ENCODE results near the gene SLC44A4.
A peak's percentile ranks its signal among the peaks of the same experiment; 100 is the strongest.
"Not testable (repeated sequence)": the region's sequence is repeated elsewhere in the genome, so short reads cannot be mapped to it uniquely, and the experiment has no call there.

The SLC44A4 gene

DNA sequence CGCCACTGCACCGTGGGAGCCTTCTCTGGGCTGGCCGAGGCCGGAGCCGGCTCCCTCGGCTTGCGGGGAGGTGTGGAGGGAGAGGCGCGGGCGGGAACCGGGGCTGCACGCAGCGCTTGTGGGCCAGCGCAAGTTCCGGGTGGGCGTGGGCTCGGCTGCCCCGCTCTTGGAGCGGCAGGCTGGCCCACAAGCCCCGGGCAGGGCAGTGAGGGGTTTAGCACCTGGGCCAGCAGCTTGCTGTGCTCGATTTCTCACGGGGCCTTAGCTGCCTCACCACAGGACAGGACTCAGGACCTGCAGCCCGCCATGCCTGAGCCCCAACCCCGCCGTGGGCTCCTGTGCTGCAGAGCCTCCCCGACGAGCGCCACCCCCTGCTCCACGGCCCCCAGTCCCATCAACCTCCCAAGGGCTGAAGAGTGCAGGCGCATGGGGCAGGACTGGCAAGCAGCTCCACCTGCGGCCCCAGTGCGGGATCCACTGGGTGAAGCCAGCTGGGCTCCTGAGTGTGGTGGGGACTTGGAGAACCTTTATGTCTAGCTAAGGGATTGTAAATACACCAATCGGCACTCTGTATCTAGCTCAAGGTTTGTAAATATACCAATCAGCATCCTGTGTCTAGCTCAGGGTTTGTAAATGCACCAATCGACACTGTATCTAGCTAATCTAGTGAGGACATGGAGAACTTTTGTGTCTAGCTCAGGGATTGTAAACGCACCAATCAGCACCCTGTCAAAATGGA, 26.6 kb downstream of the SLC44A4 start:
- DNase-seq = not testable (repeated sequence)

DNA sequence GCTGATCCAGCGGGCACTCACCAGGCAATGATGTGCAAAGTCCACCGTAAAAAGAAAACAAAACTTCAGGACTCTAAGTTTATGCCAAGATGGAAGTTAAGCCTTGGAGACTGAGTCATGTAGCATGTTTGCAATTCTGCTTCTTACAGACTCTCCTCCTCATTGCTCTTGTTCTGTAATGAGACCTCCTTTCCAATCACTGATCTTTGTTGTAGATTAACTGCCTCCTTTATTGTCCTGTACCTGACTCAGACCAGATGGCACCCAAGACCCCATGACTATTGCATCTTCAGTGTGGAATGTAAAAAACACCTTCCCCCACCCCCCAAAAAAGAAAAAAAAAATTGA, 27.3 kb downstream of the SLC44A4 start:
- no peak for DNase-seq

DNA sequence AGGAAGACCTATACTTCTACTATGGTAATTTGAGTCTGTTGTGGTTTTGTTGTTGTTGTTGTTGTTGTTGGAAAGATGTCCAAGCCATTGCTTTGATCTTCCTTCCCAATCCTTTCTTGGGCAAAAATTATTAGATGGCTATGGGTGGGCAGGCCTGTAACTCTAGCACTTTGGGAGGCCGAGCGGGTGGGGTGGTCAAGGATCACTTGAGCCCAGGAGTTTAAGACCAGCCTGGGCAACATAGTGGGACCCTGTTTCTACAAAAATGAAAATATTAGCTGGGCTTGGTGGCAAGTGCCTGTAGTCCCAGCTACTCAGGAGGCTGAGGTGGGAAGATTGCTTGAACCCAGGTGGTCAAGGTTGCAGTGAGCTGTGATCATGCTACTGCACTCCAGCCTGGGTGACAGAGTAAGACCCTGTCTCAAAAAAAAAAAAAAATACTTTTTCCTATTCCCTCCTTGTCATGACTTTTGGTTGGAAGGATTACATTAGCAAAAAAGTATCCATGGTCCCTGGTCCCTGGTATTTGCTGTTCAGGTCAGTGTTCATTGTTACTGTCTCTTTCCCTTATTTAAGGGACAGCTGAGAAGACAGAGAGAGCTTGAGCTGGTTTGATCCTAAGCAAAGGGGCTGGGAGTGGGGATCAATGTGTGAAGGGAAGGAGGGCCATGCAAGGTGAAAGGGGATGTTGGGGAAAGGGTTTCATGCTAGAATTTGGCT, 27.9 kb downstream of the SLC44A4 start:
- DNase-seq = no peak

- DNase-seq = no peak
Measured at GRCh38 chr6:31847276-31847978, 31.4 kb downstream of the SLC44A4 start.

GRCh38 chr6:31844507-31844906, 34.3 kb downstream of the SLC44A4 start:
- no peak for DNase-seq

GRCh38 chr6:31842053-31842452, 36.7 kb downstream of the SLC44A4 start:
- DNase-seq = no peak

- DNase-seq = not testable (repeated sequence)
Measured at GRCh38 chr6:31839779-31840126, 39.0 kb downstream of the SLC44A4 start.

DNA sequence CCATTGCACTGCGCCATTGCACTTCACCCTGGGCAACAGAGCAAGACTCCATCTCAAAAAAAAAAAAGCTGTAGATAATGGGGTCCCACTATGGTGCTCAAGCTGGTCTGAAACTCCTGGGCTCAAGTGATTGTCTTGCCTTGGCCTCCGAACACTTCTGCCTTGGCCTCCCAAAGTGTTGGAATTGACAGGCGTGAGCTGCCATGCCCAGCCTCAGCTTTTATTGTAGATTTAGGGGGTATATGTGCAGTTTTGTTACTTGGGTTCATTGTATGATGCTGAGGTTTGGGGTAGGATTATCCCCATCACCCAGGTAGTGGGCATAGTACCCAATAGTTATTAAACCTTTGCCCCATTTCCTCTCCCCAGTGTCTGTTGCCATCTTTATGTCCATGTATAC, 39.8 kb downstream of the SLC44A4 start:
- no peak for DNase-seq

- DNase-seq = not testable (repeated sequence)
Measured at GRCh38 chr6:31838114-31838553, 40.7 kb downstream of the SLC44A4 start.

DNA sequence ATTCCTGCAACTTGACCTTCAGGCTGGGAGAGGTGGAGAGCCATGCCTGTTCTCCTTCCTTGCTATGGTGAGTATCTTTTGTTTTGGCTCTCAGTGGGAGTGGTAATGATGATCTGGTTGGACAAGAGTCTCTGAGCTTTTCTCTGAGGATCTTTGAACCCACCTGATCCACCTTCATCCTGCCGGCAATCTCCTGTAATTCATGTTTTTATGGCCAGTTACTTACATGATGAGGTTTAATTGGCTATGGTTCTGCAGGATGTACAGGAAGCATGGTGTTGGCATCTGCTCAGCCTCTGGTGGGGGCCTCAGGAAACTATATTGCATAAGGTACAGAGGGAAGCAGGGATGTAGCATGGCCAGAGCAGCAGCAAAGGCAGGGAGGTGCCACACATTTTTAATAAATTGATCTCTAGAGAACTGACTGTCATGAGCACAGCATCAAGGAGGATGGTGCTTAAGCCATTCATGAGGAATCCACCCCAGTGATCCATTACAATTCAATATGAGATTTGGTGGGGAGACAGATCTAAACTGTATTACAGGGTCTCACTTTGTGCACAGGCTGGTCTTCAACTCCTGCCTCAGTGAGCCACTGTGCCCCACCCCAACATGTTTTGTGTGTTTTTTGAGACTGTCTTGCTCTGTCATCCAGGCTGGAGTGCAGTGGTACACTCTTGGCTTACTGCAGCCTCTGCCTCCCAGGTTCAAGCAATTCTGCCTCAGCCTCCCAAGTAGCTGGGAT, 41.3 kb downstream of the SLC44A4 start:
- DNase-seq = no peak

- no peak for DNase-seq
Measured at GRCh38 chr6:31836474-31837368, 42.1 kb downstream of the SLC44A4 start.

GRCh38 chr6:31836047-31836473, 42.7 kb downstream of the SLC44A4 start:
- DNase-seq = no peak

DNA sequence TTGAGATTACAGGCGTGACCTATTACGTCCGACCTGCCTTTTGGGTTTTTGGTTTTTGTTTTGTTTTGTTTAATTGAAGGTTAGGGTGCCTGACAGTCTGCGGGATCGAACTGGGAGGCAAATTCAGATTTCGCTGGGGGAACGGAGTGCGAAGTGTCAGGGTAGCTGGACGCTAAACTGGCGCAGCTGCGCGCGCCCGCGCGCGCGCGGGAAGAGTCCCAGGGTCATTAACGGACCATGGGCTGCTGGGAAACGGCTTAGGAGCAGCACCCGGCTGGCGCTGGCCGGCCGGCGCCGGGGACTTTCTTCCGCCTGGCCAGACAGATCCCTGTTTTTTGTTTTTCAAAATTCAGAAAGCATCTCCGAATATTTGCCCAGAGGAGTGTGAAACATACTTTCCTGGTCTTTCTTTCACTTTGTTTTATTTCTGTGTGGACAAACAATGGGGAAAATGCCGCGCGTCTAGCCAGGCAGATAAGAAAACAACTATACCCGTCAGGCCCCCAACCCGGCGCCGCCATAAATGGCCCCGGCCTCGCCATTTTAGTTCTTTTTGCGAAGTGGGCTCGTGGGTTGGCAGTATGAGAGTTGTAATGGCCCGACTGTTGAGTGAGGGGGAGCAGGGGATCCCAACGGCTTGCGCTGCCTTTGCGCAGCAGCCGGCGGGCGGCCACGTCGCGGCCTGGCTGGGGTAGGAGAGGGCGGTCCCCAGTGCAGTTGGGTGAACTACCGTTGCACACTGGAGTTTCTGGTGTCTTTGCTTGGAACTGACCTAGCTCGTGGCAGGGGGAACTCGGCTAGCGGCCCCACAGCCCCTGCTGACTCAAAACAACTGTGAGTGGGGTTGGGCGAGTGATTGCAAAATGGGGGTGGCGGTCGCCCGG, 44.2 kb downstream of the SLC44A4 start:
- DNase-seq = peak; percentile 83 to 87

- no peak for DNase-seq
Measured at GRCh38 chr6:31831350-31832215, 47.2 kb downstream of the SLC44A4 start.

- DNase-seq = no peak
Measured at GRCh38 chr6:31830886-31831335, 47.9 kb downstream of the SLC44A4 start.

- peak in 1 of 2 donors; percentile 82 for DNase-seq
Measured at GRCh38 chr6:31829633-31830283, 49.0 kb downstream of the SLC44A4 start.

DNA sequence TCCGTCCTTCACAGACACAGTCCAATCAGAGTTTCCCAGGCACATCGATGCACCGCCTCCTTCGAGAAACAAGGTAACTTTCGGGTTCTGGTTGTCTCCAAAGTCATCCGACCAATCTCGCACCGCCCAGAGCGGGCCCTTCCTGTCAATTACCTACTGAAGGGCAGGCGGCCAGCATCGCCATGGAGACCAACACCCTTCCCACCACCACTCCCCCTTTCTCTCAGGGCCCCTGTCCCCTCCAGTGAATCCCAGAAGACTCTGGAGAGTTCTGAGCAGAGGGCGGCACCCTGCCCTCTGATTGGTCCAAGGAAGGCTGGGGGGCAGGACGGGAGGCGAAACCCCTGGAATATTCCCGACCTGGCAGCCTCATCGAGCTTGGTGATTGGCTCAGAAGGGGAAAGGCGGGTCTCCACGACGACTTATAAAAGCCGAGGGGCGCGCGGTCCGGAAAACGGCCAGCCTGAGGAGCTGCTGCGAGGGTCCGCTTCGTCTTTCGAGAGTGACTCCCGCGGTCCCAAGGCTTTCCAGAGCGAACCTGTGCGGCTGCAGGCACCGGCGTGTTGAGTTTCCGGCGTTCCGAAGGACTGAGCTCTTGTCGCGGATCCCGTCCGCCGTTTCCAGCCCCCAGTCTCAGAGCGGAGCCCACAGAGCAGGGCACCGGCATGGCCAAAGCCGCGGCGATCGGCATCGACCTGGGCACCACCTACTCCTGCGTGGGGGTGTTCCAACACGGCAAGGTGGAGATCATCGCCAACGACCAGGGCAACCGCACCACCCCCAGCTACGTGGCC, 51.3 kb downstream of the SLC44A4 start, which contains the start of gene HSPA1B:
Gene HSPA1B, plus strand, starts transcription at position 453 of the 794 bp plus-strand sequence. Its CDS starts 213 bp downstream, at position 666.
- peak; percentile 99 to 100 for DNase-seq

- peak; percentile 79 to 92 for DNase-seq
Measured at GRCh38 chr6:31826793-31827285, 52.0 kb downstream of the SLC44A4 start.
